Panc1 (cell line): ENCODE results near the gene PET100. TPM values are rescaled to one million over a fixed set of nuclear protein-coding genes. Genes with fewer than 3 reads are reported as not detected.

Experiments used
- ATAC-seq: fragments of 200-7000 bp; cut with Tn5 transposase; 2 replicates; pipeline ENCODE4 v1.9.1; 2020; ENCODE audit warnings: mild to moderate bottlenecking, moderate library complexity
- BruUV-seq: library from RNA; stranded (reverse); fragments of 400-500 nt; replicated peaks from 2 replicates; lab custom pipeline; 2021; lab: Mats Ljungman, UMichigan
- CTCF ChIA-PET: fragments of 300-600 bp; sonication (Branson Sonifier 250); formaldehyde crosslinking; loops from one replicate; lab custom pipeline; 2022; ENCODE audit warnings: antibody characterized with exemption; lab: Charles Lee
- POLR2A ChIA-PET: fragments of 300-600 bp; sonication (Branson Sonifier 250); formaldehyde crosslinking; loops from one replicate; lab custom pipeline; 2022; ENCODE audit warnings: antibody characterized with exemption; lab: Charles Lee
- DNase-seq: peaks from one replicate; pipeline ENCODE4 v3.0.0-alpha.2; 2010; ENCODE audit warnings: low read depth, low spot score
- H3K27ac ChIP-seq: 2 replicates; pipeline ENCODE4 v1.5.1; 2011; ENCODE audit warnings: mild to moderate bottlenecking, low read length, inconsistent platforms
- H3K27me3 ChIP-seq: fragments of 200-500 bp; sonication (Bioruptor generic); 2 replicates; pipeline ENCODE4 v1.6.0; 2014; ENCODE audit warnings: low read length, inconsistent platforms; ENCODE audit not compliant: control insufficient read depth, insufficient read depth
- H3K36me3 ChIP-seq: fragments of 200-500 bp; sonication (Bioruptor generic); 2 replicates; pipeline ENCODE4 v1.5.1; 2014; ENCODE audit warnings: inconsistent platforms, mild to moderate bottlenecking, low read length, moderate library complexity; ENCODE audit not compliant: control insufficient read depth, insufficient read depth
- H3K4me1 ChIP-seq: 2 replicates; pipeline ENCODE4 v1.5.1; 2011; ENCODE audit warnings: inconsistent platforms, mild to moderate bottlenecking, low read length, moderate library complexity; ENCODE audit not compliant: control insufficient read depth, insufficient read depth
- H3K4me3 ChIP-seq, 2 experiments: 2 replicates each; pipeline ENCODE4 v1.5.1; 2011 to 2012; ENCODE audit warnings: low read depth in 2 of 2, low read length in 2 of 2, mild to moderate bottlenecking in 2 of 2, inconsistent platforms in 1 of 2, moderate library complexity in 1 of 2
- H3K9me3 ChIP-seq: fragments of 200-500 bp; sonication (Bioruptor generic); 2 replicates; pipeline ENCODE4 v1.5.1; 2014; ENCODE audit warnings: low read depth, mild to moderate bottlenecking, inconsistent platforms, low read length, moderate library complexity; ENCODE audit not compliant: control insufficient read depth, insufficient read depth
- POLR2AphosphoS5 ChIP-seq: IDR thresholded peaks from 2 replicates; pipeline ENCODE4 v1.6.1; 2012; ENCODE audit warnings: mild to moderate bottlenecking, low read depth, low read length, moderate library complexity
- SIN3A ChIP-seq: IDR thresholded peaks from 2 replicates; pipeline ENCODE4 v1.6.1; 2012; ENCODE audit warnings: low read depth, mild to moderate bottlenecking, low read length, moderate library complexity, borderline replicate concordance; ENCODE audit not compliant: insufficient read depth
- TCF7L2 ChIP-seq: IDR thresholded peaks from 2 replicates; pipeline ENCODE4 v1.6.1; 2011; ENCODE audit warnings: mild to moderate bottlenecking, low read depth, low read length, inconsistent platforms
- in situ Hi-C: cut with HindIII; loops from 2 replicates; pipeline ENCODE4 v1.10.0; 2016; ENCODE audit warnings: low sequenced_read_pairs, low pct_unique_long_range_greater_than_20kb
- intact Hi-C: fragments of 100-400 bp; cut with micrococcal nuclease; formaldehyde crosslinking; loops from one replicate; pipeline ENCODE4 v1.10.0; 2022; ENCODE audit not compliant: unreplicated experiment
- total RNA-seq: library from RNA; stranded (reverse); gene quantifications from one replicate; pipeline ENCODE4 v1.2.1, GENCODE V29; 2021; ENCODE audit not compliant: unreplicated experiment
- TF ChIP-seq, protein P1 (sequence below): fragments of 450-650 bp; IDR thresholded peaks from 2 replicates; pipeline ENCODE4 v1.5.1; 2017; ENCODE audit warnings: mild to moderate bottlenecking
- TF ChIP-seq, protein P2 (sequence below), 2 experiments: IDR thresholded peaks; 2 replicates each; pipeline ENCODE4 v1.6.1; 2011 to 2012; ENCODE audit warnings: low read depth in 2 of 2, control low read depth in 1 of 2, low read length in 1 of 2, mild to moderate bottlenecking in 1 of 2, moderate library complexity in 1 of 2; ENCODE audit not compliant: insufficient read depth in 1 of 2

The PET100 gene
- total RNA-seq, 1 experiment from 2014 or later: 109 TPM

DNA sequence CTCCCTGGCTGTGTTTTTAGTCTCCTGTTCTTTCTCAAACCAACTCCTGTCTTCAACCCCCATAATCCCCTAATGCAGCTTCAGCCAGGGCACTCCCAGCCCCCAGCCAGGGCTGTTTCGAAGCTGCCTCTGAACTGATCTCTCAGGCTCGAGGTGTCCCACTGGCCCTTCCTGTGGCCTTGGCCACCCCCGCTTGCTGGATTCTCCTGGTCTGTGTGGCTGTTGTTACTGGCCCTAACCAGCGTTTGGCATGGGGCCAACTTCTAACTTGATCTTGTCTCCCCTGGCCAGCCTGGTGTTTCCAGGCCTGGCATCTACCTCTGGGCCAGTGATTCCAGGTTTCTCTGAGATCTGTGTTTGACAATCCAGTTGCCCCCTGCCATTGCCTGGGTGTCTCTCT lies 11.2 kb upstream of the PET100 start:
- Histone ChIP-seq H3K9me3 (no peaks in the 10 kb centered on the region), H3K27me3 (no peaks in the 10 kb centered on the region), H3K27ac (no peak overlapping the region), H3K4me1 (no peaks in the 10 kb centered on the region), H3K4me3 (no peak overlapping the region), H3K36me3 (no peaks in the 10 kb centered on the region)
- ChIA-PET POLR2A (no interaction called here), CTCF (no interaction called here)
- TF ChIP-seq TCF7L2: no peak
- TF ChIP-seq SIN3A: no peak
- TF ChIP-seq, protein P1, sequence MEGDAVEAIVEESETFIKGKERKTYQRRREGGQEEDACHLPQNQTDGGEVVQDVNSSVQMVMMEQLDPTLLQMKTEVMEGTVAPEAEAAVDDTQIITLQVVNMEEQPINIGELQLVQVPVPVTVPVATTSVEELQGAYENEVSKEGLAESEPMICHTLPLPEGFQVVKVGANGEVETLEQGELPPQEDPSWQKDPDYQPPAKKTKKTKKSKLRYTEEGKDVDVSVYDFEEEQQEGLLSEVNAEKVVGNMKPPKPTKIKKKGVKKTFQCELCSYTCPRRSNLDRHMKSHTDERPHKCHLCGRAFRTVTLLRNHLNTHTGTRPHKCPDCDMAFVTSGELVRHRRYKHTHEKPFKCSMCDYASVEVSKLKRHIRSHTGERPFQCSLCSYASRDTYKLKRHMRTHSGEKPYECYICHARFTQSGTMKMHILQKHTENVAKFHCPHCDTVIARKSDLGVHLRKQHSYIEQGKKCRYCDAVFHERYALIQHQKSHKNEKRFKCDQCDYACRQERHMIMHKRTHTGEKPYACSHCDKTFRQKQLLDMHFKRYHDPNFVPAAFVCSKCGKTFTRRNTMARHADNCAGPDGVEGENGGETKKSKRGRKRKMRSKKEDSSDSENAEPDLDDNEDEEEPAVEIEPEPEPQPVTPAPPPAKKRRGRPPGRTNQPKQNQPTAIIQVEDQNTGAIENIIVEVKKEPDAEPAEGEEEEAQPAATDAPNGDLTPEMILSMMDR: no peak
- TF ChIP-seq, protein P2, sequence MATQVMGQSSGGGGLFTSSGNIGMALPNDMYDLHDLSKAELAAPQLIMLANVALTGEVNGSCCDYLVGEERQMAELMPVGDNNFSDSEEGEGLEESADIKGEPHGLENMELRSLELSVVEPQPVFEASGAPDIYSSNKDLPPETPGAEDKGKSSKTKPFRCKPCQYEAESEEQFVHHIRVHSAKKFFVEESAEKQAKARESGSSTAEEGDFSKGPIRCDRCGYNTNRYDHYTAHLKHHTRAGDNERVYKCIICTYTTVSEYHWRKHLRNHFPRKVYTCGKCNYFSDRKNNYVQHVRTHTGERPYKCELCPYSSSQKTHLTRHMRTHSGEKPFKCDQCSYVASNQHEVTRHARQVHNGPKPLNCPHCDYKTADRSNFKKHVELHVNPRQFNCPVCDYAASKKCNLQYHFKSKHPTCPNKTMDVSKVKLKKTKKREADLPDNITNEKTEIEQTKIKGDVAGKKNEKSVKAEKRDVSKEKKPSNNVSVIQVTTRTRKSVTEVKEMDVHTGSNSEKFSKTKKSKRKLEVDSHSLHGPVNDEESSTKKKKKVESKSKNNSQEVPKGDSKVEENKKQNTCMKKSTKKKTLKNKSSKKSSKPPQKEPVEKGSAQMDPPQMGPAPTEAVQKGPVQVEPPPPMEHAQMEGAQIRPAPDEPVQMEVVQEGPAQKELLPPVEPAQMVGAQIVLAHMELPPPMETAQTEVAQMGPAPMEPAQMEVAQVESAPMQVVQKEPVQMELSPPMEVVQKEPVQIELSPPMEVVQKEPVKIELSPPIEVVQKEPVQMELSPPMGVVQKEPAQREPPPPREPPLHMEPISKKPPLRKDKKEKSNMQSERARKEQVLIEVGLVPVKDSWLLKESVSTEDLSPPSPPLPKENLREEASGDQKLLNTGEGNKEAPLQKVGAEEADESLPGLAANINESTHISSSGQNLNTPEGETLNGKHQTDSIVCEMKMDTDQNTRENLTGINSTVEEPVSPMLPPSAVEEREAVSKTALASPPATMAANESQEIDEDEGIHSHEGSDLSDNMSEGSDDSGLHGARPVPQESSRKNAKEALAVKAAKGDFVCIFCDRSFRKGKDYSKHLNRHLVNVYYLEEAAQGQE (IDR thresholded peaks at IDR 0.05; ENCODE audit: insufficient read depth in 1 of 2, low read depth in 2 of 2, low read length in 1 of 2): no peak
- no peak for TF ChIP-seq POLR2AphosphoS5
- intact Hi-C loops (no loop called here), in situ Hi-C loops (no loop called here)
- ATAC-seq (peak; percentile 38; the same call in 1 of the 2 replicates), DNase-seq (no peak)
- BruUV-seq: no TSS peak

DNA sequence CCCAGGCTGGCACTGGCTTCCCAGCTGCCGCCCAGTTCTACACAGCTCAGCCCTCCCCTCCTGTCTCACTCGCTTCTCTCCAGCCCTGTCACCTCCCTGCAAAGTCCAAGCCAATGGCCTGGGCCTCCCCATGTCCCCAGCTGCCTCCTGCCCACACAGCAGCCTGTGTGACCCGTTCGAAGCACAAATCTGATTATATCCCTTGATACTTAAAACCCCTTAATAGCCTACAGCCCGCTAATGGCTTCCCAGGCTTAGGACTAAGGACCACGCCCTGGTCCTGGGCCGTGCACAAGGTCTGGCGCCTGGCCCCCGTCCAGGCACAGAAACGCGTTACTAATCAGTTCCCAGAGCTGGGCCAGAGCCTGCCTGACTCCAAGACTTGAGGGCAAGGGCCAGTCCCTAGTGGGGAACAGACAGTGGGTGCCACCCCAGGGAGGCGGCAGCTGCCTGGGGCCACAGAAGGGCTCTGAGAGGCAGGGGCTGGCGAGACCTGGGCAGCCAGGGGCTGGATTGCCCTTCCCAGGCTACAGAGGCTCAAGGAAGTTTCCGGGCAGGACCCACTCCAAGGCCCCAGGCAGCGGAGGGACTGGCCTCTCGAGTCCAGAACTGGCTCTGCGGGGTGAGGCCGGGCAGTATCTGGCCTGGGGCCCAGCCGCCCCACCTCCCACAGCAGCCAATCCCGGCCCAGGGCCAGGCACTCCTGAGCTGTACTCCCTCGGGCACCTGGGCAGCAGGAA lies 10.7 kb upstream of the PET100 start:
- H3K27me3 ChIP-seq: no peaks in the 10 kb centered on the region
- POLR2A ChIA-PET: no interaction called here
- DNase-seq (no peak), ATAC-seq (peak; percentile 30; the same call in 1 of the 2 replicates)
- intact Hi-C loops (no loop called here), in situ Hi-C loops (no loop called here)
- H3K36me3 ChIP-seq: no peaks in the 10 kb centered on the region
- no peak for TF ChIP-seq SIN3A
- no peak for TF ChIP-seq TCF7L2
- no peak for TF ChIP-seq POLR2AphosphoS5
- TF ChIP-seq, protein P2 (IDR thresholded peaks at IDR 0.05; ENCODE audit: insufficient read depth in 1 of 2, low read depth in 2 of 2, low read length in 1 of 2): no peak
- TF ChIP-seq, protein P1: no peak
- no TSS peak for BruUV-seq
- H3K9me3 ChIP-seq: no peaks in the 10 kb centered on the region
- H3K4me3 ChIP-seq: no peak overlapping the region
- no peaks in the 10 kb centered on the region for H3K4me1 ChIP-seq
- CTCF ChIA-PET: no interaction called here
- no peak overlapping the region for H3K27ac ChIP-seq
